Smooth muscle cell (in vitro differentiated cells): ENCODE data around the gene RASGEF1C. TPM values are rescaled to one million over a fixed set of nuclear protein-coding genes. Genes with fewer than 3 reads are reported as not detected.

Experiments used
- DNase-seq: peaks from one replicate; lab custom pipeline; 2025; ENCODE audit not compliant: unreplicated experiment; lab: John Stamatoyannopoulos, UW
- H2AFZ ChIP-seq: fragments of 200-600 bp; sonication (generic); 2 replicates; pipeline ENCODE4 v1.6.0; 2016; ENCODE audit warnings: antibody characterized with exemption, low read depth, mild to moderate bottlenecking
- H3F3A ChIP-seq: fragments of 200-600 bp; sonication (generic); 2 replicates; pipeline ENCODE4 v1.6.0; 2017; ENCODE audit warnings: antibody characterized with exemption, low read depth
- H3K27ac ChIP-seq: fragments of 200-600 bp; sonication (generic); 2 replicates; pipeline ENCODE4 v1.5.1; 2016; ENCODE audit warnings: low read depth, mild to moderate bottlenecking
- H3K27me3 ChIP-seq: fragments of 200-600 bp; sonication (generic); 2 replicates; pipeline ENCODE4 v1.6.1; 2016; ENCODE audit warnings: low read depth, mild to moderate bottlenecking
- H3K36me3 ChIP-seq: fragments of 200-600 bp; sonication (generic); 2 replicates; pipeline ENCODE4 v1.5.1; 2016; ENCODE audit warnings: low read depth
- H3K4me1 ChIP-seq: fragments of 200-600 bp; sonication (generic); 2 replicates; pipeline ENCODE4 v1.5.1; 2016; ENCODE audit warnings: low read depth
- H3K4me2 ChIP-seq: fragments of 200-600 bp; sonication (generic); 2 replicates; pipeline ENCODE4 v1.6.0; 2016; ENCODE audit warnings: mild to moderate bottlenecking
- H3K4me3 ChIP-seq: fragments of 200-600 bp; sonication (generic); 2 replicates; pipeline ENCODE4 v1.5.1; 2016; ENCODE audit warnings: mild to moderate bottlenecking
- H3K79me2 ChIP-seq: fragments of 200-600 bp; sonication (generic); 2 replicates; pipeline ENCODE4 v1.6.0; 2016; ENCODE audit warnings: low read depth, mild to moderate bottlenecking
- H3K9ac ChIP-seq: fragments of 200-600 bp; sonication (generic); 2 replicates; pipeline ENCODE4 v1.6.0; 2016; ENCODE audit warnings: low read depth
- H3K9me3 ChIP-seq: fragments of 200-600 bp; sonication (generic); replicated peaks from 2 replicates; pipeline ENCODE4 v1.5.1; 2016; ENCODE audit warnings: low read depth
- H4K20me1 ChIP-seq: fragments of 200-600 bp; sonication (generic); 2 replicates; pipeline ENCODE4 v1.6.0; 2016; ENCODE audit warnings: low read depth
- WGBS: methylation state at CpG from one replicate; pipeline ENCODE4 v1.1.7; 2016; ENCODE audit warnings: low lambda C conversion rate; 5-methylcytosine and 5-hydroxymethylcytosine counted together
- polyA plus RNA-seq: library from polyadenylated mRNA; unstranded; fragments of >200 nt; fragmentation: Nextera tagmentation; extraction: Ambion mirVana; gene quantifications from 2 replicates; pipeline ENCODE4 v1.2.1, GENCODE V29; 2016
- total RNA-seq: library from RNA; depleted of rRNA; stranded (reverse); fragments of >200 nt; gene quantifications from 2 replicates; pipeline ENCODE4 v1.2.3, GENCODE V29; 2014
- TF ChIP-seq, protein P1 (sequence below): fragments of 200-600 bp; sonication (generic); IDR thresholded peaks from 2 replicates; pipeline ENCODE4 v1.5.1; 2017; ENCODE audit warnings: borderline replicate concordance, mild to moderate bottlenecking, antibody characterized with exemption; ENCODE audit not compliant: insufficient read depth, poor library complexity, severe bottlenecking

Gene RASGEF1C
- total and polyA plus RNA-seq, 2 experiments from 2014 or later = 0.14 TPM; not detected in 1

DNA sequence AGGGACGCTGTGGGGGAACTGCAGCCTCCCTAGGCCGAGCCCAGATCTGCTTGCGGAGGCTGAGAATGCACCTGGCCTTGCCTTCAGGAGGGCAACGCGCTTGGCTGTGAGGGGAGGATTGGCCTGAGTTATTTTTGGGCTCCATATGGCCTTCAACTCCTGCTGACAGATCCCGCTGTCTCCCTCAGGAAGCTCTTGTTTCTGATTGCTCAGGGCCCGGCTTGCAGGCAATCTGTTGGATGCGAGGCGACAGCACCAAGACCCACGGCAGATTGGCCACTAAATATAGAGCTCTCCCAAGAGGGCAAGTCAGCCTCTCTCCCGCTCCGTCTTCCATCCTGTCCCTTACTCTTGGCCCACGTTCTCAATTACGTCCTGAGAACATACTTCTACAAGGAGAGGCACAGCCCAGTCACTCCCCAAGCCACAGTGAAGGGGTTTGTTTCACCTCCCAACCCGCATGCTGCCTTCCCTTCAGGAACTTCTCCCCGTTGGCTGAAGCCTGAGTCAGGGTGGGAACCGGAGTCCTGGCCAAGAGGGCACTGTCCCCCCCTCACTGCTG, 53.6 kb downstream of the RASGEF1C start:
- WGBS = 91% methylated on average over 17 of the region's 17 CpGs
- DNase-seq = no peak

DNA sequence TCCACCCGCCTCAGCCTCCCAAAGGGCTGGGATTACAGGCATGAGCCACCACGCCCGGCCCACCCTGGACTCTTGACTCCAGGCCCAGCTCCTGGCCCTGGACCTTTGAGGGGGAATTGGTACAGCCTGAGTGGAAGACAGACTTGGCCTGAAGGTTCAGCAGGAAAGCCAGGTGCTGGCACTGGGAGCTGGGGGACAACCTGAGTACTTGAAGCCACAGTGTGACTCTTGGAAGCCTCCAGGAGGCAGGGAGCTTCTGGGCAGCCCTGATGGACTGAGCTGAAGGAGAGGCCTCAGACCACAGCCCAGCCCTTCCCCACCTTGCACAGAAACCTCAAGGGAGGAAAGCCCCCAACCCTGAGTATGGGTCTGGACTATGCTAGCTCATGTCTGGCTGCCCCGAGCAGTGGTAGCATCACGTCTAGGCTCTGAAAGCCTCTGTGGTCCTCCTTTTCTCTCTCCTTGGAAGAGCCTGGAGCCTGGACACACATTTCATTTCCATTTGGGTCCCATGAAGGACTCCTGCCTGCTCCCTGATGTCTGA, 54.1 kb downstream of the RASGEF1C start:
- Histone ChIP-seq H3K9me3 (no peaks in the 10 kb centered on the region), H3K4me1 (no peaks in the 10 kb centered on the region), H4K20me1 (no peaks in the 10 kb centered on the region), H3K79me2 (no peaks in the 10 kb centered on the region), H3K27ac (no peak overlapping the region), H3F3A (no peaks in the 10 kb centered on the region), H3K4me3 (no peak overlapping the region), H2AFZ (no peak overlapping the region), H3K36me3 (no peaks in the 10 kb centered on the region), H3K9ac (no peak overlapping the region), H3K27me3 (no peaks in the 10 kb centered on the region), H3K4me2 (no peak overlapping the region)
- 95% methylated on average over 5 of the region's 5 CpGs for WGBS
- DNase-seq = no peak
- TF ChIP-seq, protein P1, sequence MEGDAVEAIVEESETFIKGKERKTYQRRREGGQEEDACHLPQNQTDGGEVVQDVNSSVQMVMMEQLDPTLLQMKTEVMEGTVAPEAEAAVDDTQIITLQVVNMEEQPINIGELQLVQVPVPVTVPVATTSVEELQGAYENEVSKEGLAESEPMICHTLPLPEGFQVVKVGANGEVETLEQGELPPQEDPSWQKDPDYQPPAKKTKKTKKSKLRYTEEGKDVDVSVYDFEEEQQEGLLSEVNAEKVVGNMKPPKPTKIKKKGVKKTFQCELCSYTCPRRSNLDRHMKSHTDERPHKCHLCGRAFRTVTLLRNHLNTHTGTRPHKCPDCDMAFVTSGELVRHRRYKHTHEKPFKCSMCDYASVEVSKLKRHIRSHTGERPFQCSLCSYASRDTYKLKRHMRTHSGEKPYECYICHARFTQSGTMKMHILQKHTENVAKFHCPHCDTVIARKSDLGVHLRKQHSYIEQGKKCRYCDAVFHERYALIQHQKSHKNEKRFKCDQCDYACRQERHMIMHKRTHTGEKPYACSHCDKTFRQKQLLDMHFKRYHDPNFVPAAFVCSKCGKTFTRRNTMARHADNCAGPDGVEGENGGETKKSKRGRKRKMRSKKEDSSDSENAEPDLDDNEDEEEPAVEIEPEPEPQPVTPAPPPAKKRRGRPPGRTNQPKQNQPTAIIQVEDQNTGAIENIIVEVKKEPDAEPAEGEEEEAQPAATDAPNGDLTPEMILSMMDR = no peak

More for the DNA sequence above, 53.6 kb downstream of the RASGEF1C start:
- Histone ChIP-seq H3K4me2 (no peak overlapping the region), H3F3A (no peaks in the 10 kb centered on the region), H3K4me1 (no peaks in the 10 kb centered on the region), H3K9ac (no peak overlapping the region), H3K79me2 (no peaks in the 10 kb centered on the region), H3K4me3 (no peak overlapping the region), H3K9me3 (no peaks in the 10 kb centered on the region), H3K27me3 (no peaks in the 10 kb centered on the region), H3K36me3 (no peaks in the 10 kb centered on the region), H4K20me1 (no peaks in the 10 kb centered on the region), H2AFZ (no peak overlapping the region), H3K27ac (no peak overlapping the region)
- TF ChIP-seq, protein P1 = no peak

DNA sequence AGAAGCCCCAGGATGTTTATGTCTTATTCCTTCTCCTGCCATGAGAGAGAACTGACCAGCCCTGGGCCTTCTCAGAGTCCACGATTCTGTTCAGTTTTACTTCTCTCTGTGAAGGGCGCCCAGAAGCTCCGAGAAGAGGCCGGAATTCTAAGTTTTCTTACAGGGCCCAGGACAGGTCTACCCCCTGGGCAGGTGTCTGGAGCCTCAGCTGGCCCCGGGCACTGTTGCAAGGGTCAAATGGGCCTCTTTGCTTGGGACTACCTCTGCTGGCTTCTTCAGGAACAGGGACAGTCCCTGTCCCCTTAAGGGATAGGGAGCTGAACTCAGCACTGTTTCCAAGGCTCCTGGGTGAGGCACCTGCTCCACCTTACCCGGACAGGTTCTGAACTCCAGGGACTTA, 55.0 kb downstream of the RASGEF1C start:
- WGBS = 70% methylated on average over 6 of the region's 6 CpGs
- TF ChIP-seq, protein P1 = no peak
- Histone ChIP-seq H4K20me1 (no peaks in the 10 kb centered on the region), H3K27ac (no peak overlapping the region), H2AFZ (no peak overlapping the region), H3K36me3 (no peaks in the 10 kb centered on the region), H3K4me3 (no peak overlapping the region), H3K27me3 (no peaks in the 10 kb centered on the region), H3K4me1 (no peaks in the 10 kb centered on the region), H3K9ac (no peak overlapping the region), H3F3A (no peaks in the 10 kb centered on the region), H3K79me2 (no peaks in the 10 kb centered on the region), H3K9me3 (no peaks in the 10 kb centered on the region), H3K4me2 (no peak overlapping the region)
- no peak for DNase-seq

DNA sequence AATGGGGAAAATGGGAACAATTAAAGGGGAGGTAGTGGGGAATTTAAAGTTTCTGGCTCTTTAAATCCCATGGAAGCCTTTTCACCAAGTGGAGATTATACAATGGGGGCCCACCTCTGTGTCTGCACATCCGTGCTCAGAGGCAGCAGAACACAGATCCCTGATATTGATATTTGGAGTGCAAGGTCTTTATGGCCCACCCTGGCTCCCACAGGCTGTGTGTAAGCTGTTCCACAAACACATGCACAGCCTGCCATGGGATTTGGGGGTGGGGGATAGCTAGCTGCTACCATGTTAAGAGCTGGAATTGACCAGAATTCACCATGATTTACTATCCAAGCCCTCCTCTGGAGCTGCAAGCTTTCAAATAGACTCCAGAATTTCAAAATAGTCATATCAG, 55.9 kb downstream of the RASGEF1C start:
- DNase-seq = no peak
- Histone ChIP-seq H3F3A (no peaks in the 10 kb centered on the region), H3K27ac (no peak overlapping the region), H3K4me3 (no peak overlapping the region), H3K36me3 (no peaks in the 10 kb centered on the region), H3K4me1 (no peaks in the 10 kb centered on the region), H3K9me3 (no peaks in the 10 kb centered on the region), H2AFZ (no peak overlapping the region), H3K4me2 (no peak overlapping the region), H3K27me3 (no peaks in the 10 kb centered on the region), H4K20me1 (no peaks in the 10 kb centered on the region), H3K79me2 (no peaks in the 10 kb centered on the region), H3K9ac (no peak overlapping the region)
- WGBS = 8% methylated on average over 1 of the region's 1 CpG
- TF ChIP-seq, protein P1 = no peak
